Hepatocyte (in vitro differentiated cells): ENCODE results near the gene ITGBL1. TPM values are rescaled to one million over a fixed set of nuclear protein-coding genes. Genes with fewer than 3 reads are reported as not detected.

ENCODE experiments used
- DNase-seq: peaks from one replicate; pipeline ENCODE4 v3.0.0-alpha.2; 2016; ENCODE audit warnings: low spot score
- H2AFZ ChIP-seq: fragments of 200-600 bp; sonication (generic); 2 replicates; pipeline ENCODE4 v1.6.0; 2016; ENCODE audit warnings: antibody characterized with exemption, mild to moderate bottlenecking
- H3K27ac ChIP-seq: fragments of 200-600 bp; sonication (generic); 2 replicates; pipeline ENCODE4 v1.5.1; 2016; ENCODE audit warnings: mild to moderate bottlenecking
- H3K27me3 ChIP-seq: fragments of 200-600 bp; sonication (generic); 2 replicates; pipeline ENCODE4 v1.6.1; 2016
- H3K36me3 ChIP-seq: fragments of 200-600 bp; sonication (generic); replicated peaks from 2 replicates; pipeline ENCODE4 v1.5.1; 2016; ENCODE audit warnings: low read depth; ENCODE audit not compliant: insufficient read depth
- H3K4me1 ChIP-seq: fragments of 200-600 bp; sonication (generic); 2 replicates; pipeline ENCODE4 v1.5.1; 2016; ENCODE audit warnings: mild to moderate bottlenecking, moderate library complexity; ENCODE audit not compliant: insufficient read depth
- H3K4me2 ChIP-seq: fragments of 200-600 bp; sonication (generic); 2 replicates; pipeline ENCODE4 v1.6.0; 2016
- H3K4me3 ChIP-seq: fragments of 200-600 bp; sonication (generic); 2 replicates; pipeline ENCODE4 v1.5.1; 2016; ENCODE audit warnings: mild to moderate bottlenecking
- H3K79me2 ChIP-seq: fragments of 200-600 bp; sonication (generic); 2 replicates; pipeline ENCODE4 v1.6.0; 2017; ENCODE audit warnings: mild to moderate bottlenecking
- H3K9me2 ChIP-seq: fragments of 200-600 bp; sonication (generic); replicated peaks from 2 replicates; pipeline ENCODE4 v1.6.0; 2017; ENCODE audit warnings: mild to moderate bottlenecking; ENCODE audit not compliant: insufficient read depth
- H3K9me3 ChIP-seq: fragments of 200-600 bp; sonication (generic); 2 replicates; pipeline ENCODE4 v1.5.1; 2016; ENCODE audit warnings: low read depth, mild to moderate bottlenecking
- H4K20me1 ChIP-seq: fragments of 200-600 bp; sonication (generic); 2 replicates; pipeline ENCODE4 v1.6.0; 2016; ENCODE audit warnings: mild to moderate bottlenecking; ENCODE audit not compliant: insufficient read depth, poor library complexity, severe bottlenecking
- EZH2 ChIP-seq: fragments of 200-600 bp; sonication (generic); IDR thresholded peaks from 2 replicates; pipeline ENCODE4 v1.6.1; 2016; ENCODE audit warnings: antibody characterized with exemption, mild to moderate bottlenecking, borderline replicate concordance
- EZH2phosphoT487 ChIP-seq: fragments of 200-600 bp; sonication (generic); IDR thresholded peaks from one replicate; pipeline ENCODE4 v1.6.1; 2018; ENCODE audit warnings: antibody characterized with exemption, mild to moderate bottlenecking, low read depth, moderate library complexity; ENCODE audit not compliant: unreplicated experiment, severe bottlenecking
- WGBS: methylation state at CpG from one replicate; pipeline ENCODE4 v1.1.6; 2016; ENCODE audit warnings: low lambda C conversion rate; ENCODE audit errors: missing lambda C conversion rate; 5-methylcytosine and 5-hydroxymethylcytosine counted together
- polyA plus RNA-seq: library from polyadenylated mRNA; unstranded; fragments of >200 nt; fragmentation: Nextera tagmentation; extraction: Ambion mirVana; gene quantifications from 2 replicates; pipeline ENCODE4 v1.2.1, GENCODE V29; 2016
- total RNA-seq: library from RNA; depleted of rRNA; stranded (reverse); fragments of >200 nt; gene quantifications from 2 replicates; pipeline ENCODE4 v1.2.3, GENCODE V29; 2014
- TF ChIP-seq, protein P1 (sequence below): fragments of 200-600 bp; sonication (generic); IDR thresholded peaks from 2 replicates; pipeline ENCODE4 v1.5.1; 2016; ENCODE audit warnings: antibody characterized with exemption, mild to moderate bottlenecking; ENCODE audit not compliant: poor library complexity

The ITGBL1 gene
- total and polyA plus RNA-seq, 2 experiments from 2014 or later = 0.33 TPM; not detected in 1

DNA sequence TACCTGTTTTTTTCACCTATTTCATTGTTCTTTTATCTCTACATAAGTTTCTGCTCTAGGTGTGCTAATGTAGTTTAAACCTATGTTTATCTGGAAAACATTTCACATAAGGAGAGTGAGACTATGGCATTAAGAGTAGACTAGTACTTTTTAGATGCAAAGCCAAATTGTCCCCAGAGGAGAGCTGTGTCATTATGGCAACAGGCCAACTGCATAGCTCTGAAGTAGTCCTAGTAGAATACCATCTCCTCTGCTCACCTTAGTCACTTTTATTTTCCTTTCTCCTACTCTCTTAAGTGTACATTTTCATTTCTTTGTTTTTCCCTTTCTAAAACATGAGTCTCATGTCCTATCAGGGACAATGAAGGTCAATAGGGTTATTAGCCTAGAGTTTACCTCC is 123.1 kb downstream of the ITGBL1 start:
- TF ChIP-seq, protein P1, sequence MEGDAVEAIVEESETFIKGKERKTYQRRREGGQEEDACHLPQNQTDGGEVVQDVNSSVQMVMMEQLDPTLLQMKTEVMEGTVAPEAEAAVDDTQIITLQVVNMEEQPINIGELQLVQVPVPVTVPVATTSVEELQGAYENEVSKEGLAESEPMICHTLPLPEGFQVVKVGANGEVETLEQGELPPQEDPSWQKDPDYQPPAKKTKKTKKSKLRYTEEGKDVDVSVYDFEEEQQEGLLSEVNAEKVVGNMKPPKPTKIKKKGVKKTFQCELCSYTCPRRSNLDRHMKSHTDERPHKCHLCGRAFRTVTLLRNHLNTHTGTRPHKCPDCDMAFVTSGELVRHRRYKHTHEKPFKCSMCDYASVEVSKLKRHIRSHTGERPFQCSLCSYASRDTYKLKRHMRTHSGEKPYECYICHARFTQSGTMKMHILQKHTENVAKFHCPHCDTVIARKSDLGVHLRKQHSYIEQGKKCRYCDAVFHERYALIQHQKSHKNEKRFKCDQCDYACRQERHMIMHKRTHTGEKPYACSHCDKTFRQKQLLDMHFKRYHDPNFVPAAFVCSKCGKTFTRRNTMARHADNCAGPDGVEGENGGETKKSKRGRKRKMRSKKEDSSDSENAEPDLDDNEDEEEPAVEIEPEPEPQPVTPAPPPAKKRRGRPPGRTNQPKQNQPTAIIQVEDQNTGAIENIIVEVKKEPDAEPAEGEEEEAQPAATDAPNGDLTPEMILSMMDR = no peak
- TF ChIP-seq EZH2 (no peak), EZH2phosphoT487 (no peak)
- no peaks in the 10 kb centered on the region for H3K9me2 ChIP-seq
- no peak for DNase-seq
- H3K9me3 ChIP-seq = no peaks in the 10 kb centered on the region
- no peaks in the 10 kb centered on the region for H3K4me1 ChIP-seq
- H3K4me3 ChIP-seq = no peak overlapping the region
- no peaks in the 10 kb centered on the region for H3K36me3 ChIP-seq
- H2AFZ ChIP-seq = no peak overlapping the region
- no peak overlapping the region for H3K27ac ChIP-seq
- no peaks in the 10 kb centered on the region for H4K20me1 ChIP-seq
- no peaks in the 10 kb centered on the region for H3K27me3 ChIP-seq
- H3K79me2 ChIP-seq = no peaks in the 10 kb centered on the region
- H3K4me2 ChIP-seq = no peak overlapping the region

DNA sequence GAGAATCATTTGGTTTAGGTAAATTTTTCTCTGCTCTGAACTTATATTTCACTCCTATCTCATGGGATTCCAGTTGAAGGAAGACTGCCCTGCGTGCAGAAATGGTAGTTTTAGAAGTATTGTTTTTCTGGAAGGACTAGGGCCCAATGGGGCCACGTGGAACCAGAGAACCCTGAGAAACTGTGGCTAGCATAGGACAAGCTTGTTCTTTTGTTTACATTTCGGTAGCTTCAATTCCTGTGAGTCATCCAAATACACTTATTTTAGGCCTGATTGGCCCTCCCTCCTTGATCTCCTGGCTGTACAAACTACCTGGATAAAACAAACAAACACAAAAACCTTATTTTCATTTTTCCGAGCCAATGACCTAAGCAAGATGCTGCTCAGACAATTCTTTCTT is 124.0 kb downstream of the ITGBL1 start:
- H2AFZ ChIP-seq = no peak overlapping the region
- H3K4me3 ChIP-seq = no peak overlapping the region
- H3K79me2 ChIP-seq = no peaks in the 10 kb centered on the region
- H3K9me3 ChIP-seq = no peaks in the 10 kb centered on the region
- TF ChIP-seq EZH2phosphoT487 (no peak), EZH2 (no peak)
- TF ChIP-seq, protein P1 = no peak
- H3K27ac ChIP-seq = no peak overlapping the region
- no peaks in the 10 kb centered on the region for H3K27me3 ChIP-seq
- 73% methylated on average over 4 of the region's 4 CpGs for WGBS
- no peaks in the 10 kb centered on the region for H3K4me1 ChIP-seq
- H4K20me1 ChIP-seq = no peaks in the 10 kb centered on the region
- no peak overlapping the region for H3K4me2 ChIP-seq
- DNase-seq = no peak
- no peaks in the 10 kb centered on the region for H3K9me2 ChIP-seq
- H3K36me3 ChIP-seq = no peaks in the 10 kb centered on the region

DNA sequence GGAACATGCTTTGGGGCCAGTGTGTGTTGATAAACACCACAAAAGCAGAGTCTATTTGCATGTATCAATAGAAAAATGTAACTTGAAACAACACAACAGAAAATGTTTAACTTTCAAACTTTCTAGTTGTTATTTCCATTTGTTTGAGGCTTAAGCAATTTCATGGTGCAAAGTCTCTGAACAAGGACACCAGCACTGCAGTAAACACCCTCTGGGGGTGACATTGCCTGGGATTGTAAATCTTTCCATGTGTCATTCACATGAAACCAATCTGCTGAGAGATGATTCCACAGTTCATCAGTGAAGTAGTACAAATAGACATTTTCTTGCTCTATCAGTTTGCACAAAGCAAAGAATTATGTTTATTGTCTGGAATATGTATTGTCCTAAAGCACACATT is 124.5 kb downstream of the ITGBL1 start:
- TF ChIP-seq EZH2 (no peak), EZH2phosphoT487 (no peak)
- TF ChIP-seq, protein P1 = no peak
- no peak overlapping the region for H2AFZ ChIP-seq
- H3K4me1 ChIP-seq = no peaks in the 10 kb centered on the region
- no peaks in the 10 kb centered on the region for H3K27me3 ChIP-seq
- no peak overlapping the region for H3K4me3 ChIP-seq
- DNase-seq = peak; percentile 41
- no peaks in the 10 kb centered on the region for H3K9me2 ChIP-seq
- H3K79me2 ChIP-seq = no peaks in the 10 kb centered on the region
- H3K27ac ChIP-seq = no peak overlapping the region
- H3K4me2 ChIP-seq = no peak overlapping the region
- no peaks in the 10 kb centered on the region for H4K20me1 ChIP-seq
- H3K9me3 ChIP-seq = no peaks in the 10 kb centered on the region
- H3K36me3 ChIP-seq = no peaks in the 10 kb centered on the region

DNA sequence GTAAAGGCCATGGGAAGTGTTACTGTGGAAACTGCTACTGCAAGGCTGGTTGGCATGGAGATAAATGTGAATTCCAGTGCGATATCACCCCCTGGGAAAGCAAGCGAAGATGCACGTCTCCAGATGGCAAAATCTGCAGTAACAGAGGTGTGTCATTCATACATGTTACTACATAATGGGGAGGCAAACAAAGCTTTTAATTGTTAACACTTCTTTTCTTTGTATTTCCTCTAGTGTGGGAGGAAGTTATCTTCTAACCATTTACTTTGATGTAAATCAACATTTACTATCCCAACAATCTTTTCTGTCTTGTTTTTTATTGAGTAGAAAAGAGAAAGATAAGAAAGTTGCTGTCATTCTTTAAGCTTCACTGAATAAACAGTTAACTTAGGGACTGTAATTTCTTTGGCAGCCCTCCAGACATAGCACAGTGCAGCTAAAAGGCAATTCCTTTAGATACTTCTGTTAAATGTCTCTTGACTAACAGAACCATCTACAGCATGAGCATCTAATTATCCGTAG is 126.9 kb downstream of the ITGBL1 start:
- Histone ChIP-seq H3K36me3 (no peaks in the 10 kb centered on the region), H3K4me2 (no peak overlapping the region), H3K79me2 (no peaks in the 10 kb centered on the region), H2AFZ (no peak overlapping the region), H3K9me3 (no peaks in the 10 kb centered on the region), H3K27me3 (no peaks in the 10 kb centered on the region), H3K4me3 (no peak overlapping the region), H4K20me1 (no peaks in the 10 kb centered on the region), H3K4me1 (no peaks in the 10 kb centered on the region), H3K27ac (no peak overlapping the region), H3K9me2 (no peaks in the 10 kb centered on the region)
- 24% methylated on average over 4 of the region's 4 CpGs for WGBS
- DNase-seq = peak; percentile 19
- TF ChIP-seq, protein P1 = no peak
- no peak for TF ChIP-seq EZH2phosphoT487
